K562 (cell line): ENCODE results near the gene SPDEF. TPM values are rescaled to one million over a fixed set of nuclear protein-coding genes. Genes with fewer than 3 reads are reported as not detected.

ENCODE experiments used
- CHD1 ChIP-seq: fragments of 200-600 bp; sonication (generic); IDR thresholded peaks from one replicate; pipeline ENCODE4 v1.6.1; 2012; ENCODE audit warnings: mild to moderate bottlenecking, moderate library complexity, low read length, inconsistent platforms
- E2F3 ChIP-seq: fragments of 250-450 bp; sonication (Bioruptor Pico); IDR thresholded peaks from 2 replicates; pipeline ENCODE4 v1.4.0; 2020; ENCODE audit warnings: mild to moderate bottlenecking
- FOXP1 ChIP-seq: sonication (generic); formaldehyde crosslinking; IDR thresholded peaks from 2 replicates; pipeline ENCODE4 v1.8.0; 2022; ENCODE audit warnings: mild to moderate bottlenecking, missing genetic modification reagents
- ILK ChIP-seq: fragments of 450-650 bp; IDR thresholded peaks from 2 replicates; pipeline ENCODE4 v1.6.1; 2016; ENCODE audit warnings: missing genetic modification characterization, low read depth, mild to moderate bottlenecking, missing compliant biosample characterization, moderate library complexity, borderline replicate concordance
- NELFE ChIP-seq: IDR thresholded peaks from 2 replicates; pipeline ENCODE4 v1.6.1; 2011; ENCODE audit warnings: mild to moderate bottlenecking; ENCODE audit not compliant: insufficient read depth, insufficient read length
- RFX7 ChIP-seq: fragments of 250-450 bp; sonication (Bioruptor Pico); IDR thresholded peaks from 2 replicates; pipeline ENCODE4 v1.5.1; 2021; ENCODE audit warnings: mild to moderate bottlenecking
- SIN3B ChIP-seq: fragments of 450-650 bp; IDR thresholded peaks from 2 replicates; pipeline ENCODE4 v1.6.1; 2017; ENCODE audit warnings: low read depth, mild to moderate bottlenecking, moderate library complexity
- SMARCA5 ChIP-seq: fragments of 450-650 bp; IDR thresholded peaks from 2 replicates; pipeline ENCODE4 v1.6.1; 2016
- TAF7 ChIP-seq: fragments of 450-650 bp; IDR thresholded peaks from 2 replicates; pipeline ENCODE4 v1.6.1; 2016; ENCODE audit warnings: missing genetic modification characterization, missing compliant biosample characterization
- U2AF1 ChIP-seq: fragments of 200-400 bp; formaldehyde crosslinking; optimal IDR thresholded peaks from 2 replicates; pipeline ENCODE3; 2017; ENCODE audit warnings: mild to moderate bottlenecking, low read depth, low read length, moderate library complexity
- U2AF2 ChIP-seq: fragments of 200-400 bp; formaldehyde crosslinking; optimal IDR thresholded peaks from 2 replicates; pipeline ENCODE3; 2017; ENCODE audit warnings: low read depth, mild to moderate bottlenecking, low read length
- YBX1 ChIP-seq: fragments of 450-650 bp; IDR thresholded peaks from 2 replicates; pipeline ENCODE4 v1.7.1; 2016; ENCODE audit warnings: mild to moderate bottlenecking
- ZBTB26 ChIP-seq: fragments of 450-650 bp; formaldehyde crosslinking; IDR thresholded peaks from 2 replicates; pipeline ENCODE4 v1.4.0; 2022; ENCODE audit warnings: missing genetic modification characterization
- ZKSCAN8 ChIP-seq: fragments of 200-800 bp; sonication (Bioruptor generic); IDR thresholded peaks from 2 replicates; pipeline ENCODE4 v1.6.1; 2016; ENCODE audit warnings: missing genetic modification characterization, missing compliant biosample characterization
- ZNF121 ChIP-seq: sonication (generic); formaldehyde crosslinking; conservative IDR thresholded peaks from 2 replicates; pipeline ENCODE4 v1.8.0; 2022; ENCODE audit warnings: missing genetic modification reagents
- ZNF24 ChIP-seq: fragments of 450-650 bp; IDR thresholded peaks from 2 replicates; pipeline ENCODE4 v1.6.1; 2016
- ZNF280A ChIP-seq: fragments of 450-650 bp; IDR thresholded peaks from 2 replicates; pipeline ENCODE4 v1.6.1; 2018; ENCODE audit warnings: mild to moderate bottlenecking, low read depth; ENCODE audit not compliant: partially characterized antibody
- ZNF785 ChIP-seq: fragments of 250-450 bp; sonication (Bioruptor Pico); IDR thresholded peaks from 2 replicates; pipeline ENCODE4 v1.4.0; 2020; ENCODE audit warnings: mild to moderate bottlenecking
- polyA plus RNA-seq, 8 experiments: library from polyadenylated mRNA; depleted of rRNA in 4 of 8; stranded (reverse) in 5 of 8; unstranded in 3 of 8; fragments of >200 nt; fragmentation: Nextera tagmentation in 2 of 8; fragmentation: Illumina TruSeq in 1 of 8; extraction: Ambion mirVana in 2 of 8; extraction: Trizol in 1 of 8; gene quantifications; 2 replicates each; pipeline versions ENCODE4 v1.2.1 to v1.2.3, GENCODE V29; 2011 to 2014; ENCODE audit warnings: inconsistent platforms in 1 of 8, missing spikeins in 1 of 8
- total RNA-seq, 7 experiments: library from RNA; depleted of rRNA in 6 of 7; stranded (reverse); fragments of >200 nt in 6 of 7; fragmentation: Illumina TruSeq in 2 of 7; extraction: Trizol in 2 of 7; gene quantifications; 2 replicates each; pipeline versions ENCODE4 v1.2.1 to v1.2.3, GENCODE V29; 2011 to 2021; ENCODE audit warnings: low replicate concordance in 1 of 7
- TF ChIP-seq, protein P1 (sequence below): sonication (generic); formaldehyde crosslinking; IDR thresholded peaks from 2 replicates; pipeline ENCODE4 v1.8.0; 2022; ENCODE audit warnings: mild to moderate bottlenecking, low read depth, missing genetic modification reagents
- TF ChIP-seq, protein P2 (sequence below), 2 experiments: fragments of 250-450 bp in 1 of 2; fragments of 450-650 bp in 1 of 2; sonication (Bioruptor Pico) in 1 of 2; IDR thresholded peaks; 2 replicates each; pipeline versions ENCODE4 v1.6.1 to v1.8.0; 2016 to 2021; ENCODE audit warnings: mild to moderate bottlenecking in 2 of 2, moderate library complexity in 2 of 2, missing compliant biosample characterization in 1 of 2, missing genetic modification characterization in 1 of 2
- TF ChIP-seq, protein P3 (sequence below): sonication (generic); formaldehyde crosslinking; IDR thresholded peaks from 2 replicates; pipeline ENCODE4 v1.9.0; 2022; ENCODE audit warnings: mild to moderate bottlenecking, missing genetic modification reagents
- TF ChIP-seq, protein P4 (sequence below): fragments of 450-650 bp; formaldehyde crosslinking; IDR thresholded peaks from 2 replicates; pipeline ENCODE4 v1.4.0; 2020; ENCODE audit warnings: mild to moderate bottlenecking, mixed read lengths

SPDEF gene
- total and polyA plus RNA-seq, 9 of the 15 experiments (the other 6 are each of a cell fraction or from before 2014, with no cell fraction given): 0.04 to 0.12 (median 0.11) TPM; not detected in 5

- no peak for TF ChIP-seq TAF7
- TF ChIP-seq ZBTB26: no peak
- TF ChIP-seq, protein P1, sequence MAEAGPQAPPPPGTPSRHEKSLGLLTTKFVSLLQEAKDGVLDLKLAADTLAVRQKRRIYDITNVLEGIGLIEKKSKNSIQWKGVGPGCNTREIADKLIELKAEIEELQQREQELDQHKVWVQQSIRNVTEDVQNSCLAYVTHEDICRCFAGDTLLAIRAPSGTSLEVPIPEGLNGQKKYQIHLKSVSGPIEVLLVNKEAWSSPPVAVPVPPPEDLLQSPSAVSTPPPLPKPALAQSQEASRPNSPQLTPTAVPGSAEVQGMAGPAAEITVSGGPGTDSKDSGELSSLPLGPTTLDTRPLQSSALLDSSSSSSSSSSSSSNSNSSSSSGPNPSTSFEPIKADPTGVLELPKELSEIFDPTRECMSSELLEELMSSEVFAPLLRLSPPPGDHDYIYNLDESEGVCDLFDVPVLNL (CRISPR knock-in tag): peak; percentile 42; the same call in 1 of the 2 replicates
- TF ChIP-seq ZKSCAN8 (CRISPR knock-in tag): no peak
- TF ChIP-seq NELFE: no peak
- TF ChIP-seq ZNF121 (CRISPR knock-in tag): no peak
- no peak for TF ChIP-seq ZNF785 (CRISPR knock-in tag)
- TF ChIP-seq U2AF1: no peak
- TF ChIP-seq YBX1: no peak
- no peak for TF ChIP-seq ZNF280A
- TF ChIP-seq, protein P2, sequence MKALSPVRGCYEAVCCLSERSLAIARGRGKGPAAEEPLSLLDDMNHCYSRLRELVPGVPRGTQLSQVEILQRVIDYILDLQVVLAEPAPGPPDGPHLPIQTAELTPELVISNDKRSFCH (CRISPR knock-in tag; IDR thresholded peaks at IDR 0.05): no peak
- TF ChIP-seq, protein P2 (tag; IDR thresholded peaks at IDR 0.05): no peak
- TF ChIP-seq, protein P3, sequence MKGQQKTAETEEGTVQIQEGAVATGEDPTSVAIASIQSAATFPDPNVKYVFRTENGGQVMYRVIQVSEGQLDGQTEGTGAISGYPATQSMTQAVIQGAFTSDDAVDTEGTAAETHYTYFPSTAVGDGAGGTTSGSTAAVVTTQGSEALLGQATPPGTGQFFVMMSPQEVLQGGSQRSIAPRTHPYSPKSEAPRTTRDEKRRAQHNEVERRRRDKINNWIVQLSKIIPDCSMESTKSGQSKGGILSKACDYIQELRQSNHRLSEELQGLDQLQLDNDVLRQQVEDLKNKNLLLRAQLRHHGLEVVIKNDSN (CRISPR knock-in tag): 0 out of 2 replicates have a peak, but pooled peaks have one; percentile 42
- no peak for TF ChIP-seq SMARCA5
- 0 out of 2 replicates have a peak, but pooled peaks have one; percentile 10 for TF ChIP-seq E2F3 (CRISPR knock-in tag)
- TF ChIP-seq FOXP1 (CRISPR knock-in tag): 0 out of 2 replicates have a peak, but pooled peaks have one; percentile 23
- TF ChIP-seq SIN3B: no peak
- no peak for TF ChIP-seq CHD1
- no peak for TF ChIP-seq ILK
- TF ChIP-seq RFX7: no peak
- TF ChIP-seq ZNF24: no peak
- TF ChIP-seq, protein P4, sequence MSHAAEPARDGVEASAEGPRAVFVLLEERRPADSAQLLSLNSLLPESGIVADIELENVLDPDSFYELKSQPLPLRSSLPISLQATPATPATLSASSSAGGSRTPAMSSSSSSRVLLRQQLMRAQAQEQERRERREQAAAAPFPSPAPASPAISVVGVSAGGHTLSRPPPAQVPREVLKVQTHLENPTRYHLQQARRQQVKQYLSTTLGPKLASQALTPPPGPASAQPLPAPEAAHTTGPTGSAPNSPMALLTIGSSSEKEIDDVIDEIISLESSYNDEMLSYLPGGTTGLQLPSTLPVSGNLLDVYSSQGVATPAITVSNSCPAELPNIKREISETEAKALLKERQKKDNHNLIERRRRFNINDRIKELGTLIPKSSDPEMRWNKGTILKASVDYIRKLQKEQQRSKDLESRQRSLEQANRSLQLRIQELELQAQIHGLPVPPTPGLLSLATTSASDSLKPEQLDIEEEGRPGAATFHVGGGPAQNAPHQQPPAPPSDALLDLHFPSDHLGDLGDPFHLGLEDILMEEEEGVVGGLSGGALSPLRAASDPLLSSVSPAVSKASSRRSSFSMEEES (CRISPR knock-in tag): no peak
- TF ChIP-seq U2AF2: no peak
Observed at GRCh38 chr6:34526992-34527728, 29.0 kb downstream of the SPDEF start (continued).
